ENCODE data around the gene TOMM20. TPM values are rescaled to one million over a fixed set of nuclear protein-coding genes. Genes with fewer than 3 reads are reported as not detected.
A peak's percentile ranks its signal among the peaks of the same experiment; 100 is the strongest.

Gene TOMM20
- total and polyA plus RNA-seq, 4 donors = 60.6 to 115 (median 79.6) TPM

GRCh38 chr1:235060607-235061470, 67.8 kb downstream of the TOMM20 start:
- H3K4me1 ChIP-seq (ENCODE audit: control insufficient read depth in 5 of 5, insufficient read depth in 5 of 5, low read length in 5 of 5) = peaks cover 0 to 12% (median 0%) of the 10 kb centered on the region in 5 donors
- H3K27me3 ChIP-seq (ENCODE audit: control insufficient read depth in 3 of 3, insufficient read depth in 3 of 3, low read length in 2 of 3) = no peaks in the 10 kb centered on the region
- H3K4me3 ChIP-seq = no peak overlapping the region
- H3K9me3 ChIP-seq (ENCODE audit: control insufficient read depth in 4 of 4, insufficient read depth in 3 of 4, low read length in 3 of 4) = no peaks in the 10 kb centered on the region
- TF ChIP-seq CTCF (IDR thresholded peaks at IDR 0.05; ENCODE audit: control extremely low read depth, extremely low read depth) = no peak
- ATAC-seq (ENCODE audit: insufficient read depth, low FRiP score) (no peak), DNase-seq (peak; percentile 43 to 66 (median 44))
- H3K36me3 ChIP-seq (ENCODE audit: control insufficient read depth in 4 of 4, insufficient read depth in 4 of 4, low read length in 4 of 4) = no peaks in the 10 kb centered on the region
- WGBS, 2 donors = 54 to 58% methylated on average over 7 of the region's 7 CpGs
- H3K9ac ChIP-seq (ENCODE audit: insufficient read depth in 1 of 2, low read length in 2 of 2) = no peak overlapping the region
- peak overlapping the region in 1 of 2 donors; percentile 43 for H3K27ac ChIP-seq (ENCODE audit: low read depth in 1 of 2, low read length in 1 of 2)

Small RNA genes lying within 50 kb of the gene (small RNA-seq; reads per million reads assigned to genes)
- gene AL732292.1 (ENCODE audit: low replicate concordance) (not detected), gene SNORA14B (ENCODE audit: low replicate concordance) (8.0 reads per million, percentile 96 among the genes with 10 or more reads in this experiment)

Other genes with a start within 250 kb of the TOMM20 start
- gene RBM34, start 32.4 kb upstream of the TOMM20 start, total RNA-seq = 10 to 100 TPM; 31.7 to 56.9 TPM
- 100 to 1,000 TPM in 1 of 2 donors, 10 to 100 TPM in 1; 45.6 to 129 TPM for gene RBM34, start 32.4 kb upstream of the TOMM20 start, polyA plus RNA-seq
- 10 to 100 TPM; 30.1 to 99.7 TPM for gene ARID4B, start 199.3 kb upstream of the TOMM20 start, total RNA-seq
- gene ARID4B, start 199.3 kb upstream of the TOMM20 start, polyA plus RNA-seq = 10 to 100 TPM; 15.8 to 15.9 TPM
- gene GGPS1, start 199.7 kb upstream of the TOMM20 start, total RNA-seq = 10 to 100 TPM; 25.5 to 27.0 TPM
- 10 to 100 TPM; 16.3 to 34.0 TPM for gene GGPS1, start 199.7 kb upstream of the TOMM20 start, polyA plus RNA-seq
- 10 to 100 TPM; 20.6 to 36.9 TPM for gene TBCE, start 238.6 kb upstream of the TOMM20 start, total RNA-seq
- gene TBCE, start 238.6 kb upstream of the TOMM20 start, polyA plus RNA-seq = 10 to 100 TPM; 16.4 to 39.2 TPM